ENCODE results near the gene SULT1C4.
"Not testable (repeated sequence)": the region's sequence is repeated elsewhere in the genome, so short reads cannot be mapped to it uniquely, and the experiment has no call there.

Gene SULT1C4

GRCh38 chr2:108412995-108413710 lies 35.4 kb downstream of the SULT1C4 start:
- no peak for DNase-seq (ENCODE audit: low read depth in 1 of 2, low spot score in 1 of 2)

GRCh38 chr2:108413711-108414095 lies 35.9 kb downstream of the SULT1C4 start:
- no peak for DNase-seq (ENCODE audit: low read depth in 1 of 2, low spot score in 1 of 2)

- DNase-seq (ENCODE audit: low read depth in 1 of 2, low spot score in 1 of 2): no peak
Observed at GRCh38 chr2:108414256-108414876, 36.6 kb downstream of the SULT1C4 start.

- no peak for DNase-seq (ENCODE audit: low read depth in 1 of 2, low spot score in 1 of 2)
Observed at GRCh38 chr2:108414945-108415344, 37.2 kb downstream of the SULT1C4 start.

GRCh38 chr2:108417254-108417653 lies 39.5 kb downstream of the SULT1C4 start:
- DNase-seq (ENCODE audit: low read depth in 1 of 2, low spot score in 1 of 2): no peak

GRCh38 chr2:108418416-108418815 lies 40.7 kb downstream of the SULT1C4 start:
- no peak for DNase-seq (ENCODE audit: low read depth in 1 of 2, low spot score in 1 of 2)

- DNase-seq (ENCODE audit: low read depth in 1 of 2, low spot score in 1 of 2): no peak
Observed at GRCh38 chr2:108423067-108423466, 45.3 kb downstream of the SULT1C4 start.

GRCh38 chr2:108423502-108424251 lies 45.9 kb downstream of the SULT1C4 start:
- no peak for DNase-seq (ENCODE audit: low read depth in 1 of 2, low spot score in 1 of 2)

GRCh38 chr2:108428286-108429009 lies 50.7 kb downstream of the SULT1C4 start:
- DNase-seq (ENCODE audit: low read depth in 1 of 2, low spot score in 1 of 2): no peak

- not testable (repeated sequence) for DNase-seq (ENCODE audit: low read depth in 1 of 2, low spot score in 1 of 2)
Observed at GRCh38 chr2:108435578-108435977, 57.8 kb downstream of the SULT1C4 start.

GRCh38 chr2:108436976-108437375 lies 59.2 kb downstream of the SULT1C4 start:
- DNase-seq (ENCODE audit: low read depth in 1 of 2, low spot score in 1 of 2): no peak

All from activated T-helper 1 cell treated with anti-CD3 and anti-CD28 coated beads, Interleukin-2, amount 50 U/mL, for 16 hours (primary cell).